IMR-90 (cell line): ENCODE data around the gene PLXDC1. TPM values are rescaled to one million over a fixed set of nuclear protein-coding genes. Genes with fewer than 3 reads are reported as not detected.

Experiments
- ATAC-seq: fragments of 200-7000 bp; cut with Tn5 transposase; 2 replicates; pipeline ENCODE4 v1.9.1; 2020; ENCODE audit warnings: low read depth, mild to moderate bottlenecking, moderate library complexity
- BruUV-seq: library from RNA; stranded (reverse); fragments of 400-500 nt; replicated peaks from 2 replicates; lab custom pipeline; 2021; lab: Mats Ljungman, UMichigan
- CTCF ChIA-PET: fragments of 300-600 bp; formaldehyde crosslinking; extraction: SDS; loops from one replicate; lab custom pipeline; 2021; ENCODE audit warnings: antibody characterized with exemption; lab: Yijun Ruan, JAX
- POLR2A ChIA-PET: fragments of 300-600 bp; sonication (Branson Sonifier 250); formaldehyde crosslinking; loops from one replicate; lab custom pipeline; 2022; ENCODE audit warnings: antibody characterized with exemption; ENCODE audit not compliant: unreplicated experiment; lab: Charles Lee
- DNase-seq: peaks from one replicate; pipeline ENCODE4 v3.0.0; 2013
- H2AFZ ChIP-seq: replicated peaks from 2 replicates; pipeline ENCODE3; 2013; ENCODE audit warnings: low read length, mild to moderate bottlenecking; ENCODE audit not compliant: poor library complexity
- H2AK5ac ChIP-seq: 2 replicates; pipeline ENCODE4 v1.6.1; 2013; ENCODE audit warnings: low read depth, low read length, inconsistent platforms
- H2AK9ac ChIP-seq: replicated peaks from 2 replicates; pipeline ENCODE3; 2013; ENCODE audit warnings: mild to moderate bottlenecking, low read depth, low read length, moderate library complexity; ENCODE audit not compliant: poor library complexity
- H2BK120ac ChIP-seq: 2 replicates; pipeline ENCODE4 v1.6.1; 2013; ENCODE audit warnings: low read depth, low read length, inconsistent platforms
- H2BK15ac ChIP-seq: 3 replicates; pipeline ENCODE4 v1.6.1; 2013; ENCODE audit warnings: low read depth, low read length, inconsistent platforms
- H2BK20ac ChIP-seq: 2 replicates; pipeline ENCODE4 v1.6.1; 2013; ENCODE audit warnings: low read depth, mild to moderate bottlenecking, inconsistent platforms, low read length, moderate library complexity
- H2BK5ac ChIP-seq: 2 replicates; pipeline ENCODE4 v1.6.1; 2013; ENCODE audit warnings: mild to moderate bottlenecking, low read depth, low read length, inconsistent platforms; ENCODE audit not compliant: poor library complexity, severe bottlenecking
- H3K14ac ChIP-seq: replicated peaks from 2 replicates; pipeline ENCODE4 v1.6.1; 2013; ENCODE audit warnings: low read depth, low read length, inconsistent platforms
- H3K18ac ChIP-seq: 2 replicates; pipeline ENCODE4 v1.6.1; 2013; ENCODE audit warnings: low read depth, low read length, control low read depth
- H3K23ac ChIP-seq: 2 replicates; pipeline ENCODE4 v1.6.1; 2013; ENCODE audit warnings: low read depth, low read length, inconsistent platforms
- H3K27ac ChIP-seq: 2 replicates; pipeline ENCODE4 v1.5.1; 2013; ENCODE audit warnings: mild to moderate bottlenecking, control low read depth, low read length; ENCODE audit not compliant: insufficient read depth
- H3K27me3 ChIP-seq: 2 replicates; pipeline ENCODE4 v1.6.1; 2013; ENCODE audit warnings: low read length; ENCODE audit not compliant: control insufficient read depth, insufficient read depth
- H3K36me3 ChIP-seq: 2 replicates; pipeline ENCODE4 v1.6.1; 2013; ENCODE audit warnings: low read length, mixed read lengths; ENCODE audit not compliant: control insufficient read depth, insufficient read depth
- H3K4ac ChIP-seq: 2 replicates; pipeline ENCODE4 v1.6.1; 2013; ENCODE audit warnings: low read depth, low read length, inconsistent platforms
- H3K4me1 ChIP-seq: 2 replicates; pipeline ENCODE4 v1.6.1; 2013; ENCODE audit warnings: low read length, mixed read lengths; ENCODE audit not compliant: control insufficient read depth, insufficient read depth
- H3K4me2 ChIP-seq: 2 replicates; pipeline ENCODE4 v1.6.1; 2013; ENCODE audit warnings: low read depth, mild to moderate bottlenecking, control low read depth, low read length, moderate library complexity
- H3K4me3 ChIP-seq: 2 replicates; pipeline ENCODE4 v1.5.1; 2013; ENCODE audit warnings: low read depth, mild to moderate bottlenecking, control low read depth, low read length, moderate library complexity; ENCODE audit not compliant: insufficient read depth
- H3K56ac ChIP-seq: 2 replicates; pipeline ENCODE4 v1.6.1; 2013; ENCODE audit warnings: low read length, inconsistent platforms; ENCODE audit not compliant: insufficient read depth; ENCODE audit errors: extremely low read depth
- H3K79me1 ChIP-seq, 2 experiments: 2 replicates each; pipeline ENCODE4 v1.6.1; 2013; ENCODE audit warnings: low read length in 2 of 2, inconsistent platforms in 1 of 2, low read depth in 1 of 2
- H3K9ac ChIP-seq: 2 replicates; pipeline ENCODE4 v1.6.1; 2013; ENCODE audit warnings: low read depth, low read length, control low read depth
- H3K9me1 ChIP-seq: 2 replicates; pipeline ENCODE4 v1.6.1; 2013; ENCODE audit warnings: low read length, inconsistent platforms; ENCODE audit not compliant: insufficient read depth
- H3K9me3 ChIP-seq: 2 replicates; pipeline ENCODE4 v1.6.1; 2013; ENCODE audit warnings: low read length; ENCODE audit not compliant: control insufficient read depth, insufficient read depth
- H4K20me1 ChIP-seq: 2 replicates; pipeline ENCODE4 v1.6.1; 2013; ENCODE audit warnings: low read length, inconsistent platforms; ENCODE audit not compliant: insufficient read depth
- H4K5ac ChIP-seq: 2 replicates; pipeline ENCODE4 v1.6.1; 2013; ENCODE audit warnings: mild to moderate bottlenecking, low read depth, low read length, control low read depth
- H4K8ac ChIP-seq, 2 experiments: 2 replicates each; pipeline ENCODE4 v1.6.1; 2013; ENCODE audit warnings: low read depth in 2 of 2, low read length in 2 of 2, control low read depth in 1 of 2, inconsistent platforms in 1 of 2
- H4K91ac ChIP-seq: 2 replicates; pipeline ENCODE4 v1.6.1; 2013; ENCODE audit warnings: low read depth, low read length, inconsistent platforms; ENCODE audit not compliant: insufficient read depth
- CEBPB ChIP-seq: IDR thresholded peaks from 2 replicates; pipeline ENCODE4 v1.6.1; 2012; ENCODE audit warnings: low read depth, low read length, improper control_type of control experiment
- CHD1 ChIP-seq: IDR thresholded peaks from 2 replicates; pipeline ENCODE4 v1.6.1; 2012; ENCODE audit warnings: low read depth, low read length, improper control_type of control experiment
- CTCF ChIP-seq: conservative IDR thresholded peaks from 2 replicates; pipeline ENCODE4 v1.5.1; 2012; ENCODE audit warnings: mild to moderate bottlenecking, low read depth, low read length, improper control_type of control experiment
- ELK1 ChIP-seq: fragments of 150-350 bp; IDR thresholded peaks from 2 replicates; pipeline ENCODE4 v1.6.1; 2016; ENCODE audit warnings: low read depth, mild to moderate bottlenecking, low read length, moderate library complexity, borderline replicate concordance
- MAFK ChIP-seq: IDR thresholded peaks from 2 replicates; pipeline ENCODE4 v1.6.1; 2012; ENCODE audit warnings: low read depth, low read length, improper control_type of control experiment
- MAZ ChIP-seq: IDR thresholded peaks from 2 replicates; pipeline ENCODE4 v1.6.1; 2012; ENCODE audit warnings: low read depth, mild to moderate bottlenecking, low read length, improper control_type of control experiment, moderate library complexity, borderline replicate concordance
- MXI1 ChIP-seq: IDR thresholded peaks from 2 replicates; pipeline ENCODE4 v1.6.1; 2012; ENCODE audit warnings: low read depth, mild to moderate bottlenecking, low read length, moderate library complexity, borderline replicate concordance
- NFE2L2 ChIP-seq: fragments of 150-350 bp; IDR thresholded peaks from 2 replicates; pipeline ENCODE4 v1.6.1; 2016; ENCODE audit warnings: low read depth, mild to moderate bottlenecking, low read length
- POLR2A ChIP-seq: IDR thresholded peaks from 2 replicates; pipeline ENCODE4 v1.6.1; 2012; ENCODE audit warnings: mild to moderate bottlenecking, low read depth, low read length
- RAD21 ChIP-seq: IDR thresholded peaks from 2 replicates; pipeline ENCODE4 v1.6.1; 2012; ENCODE audit warnings: low read length, improper control_type of control experiment
- RFX5 ChIP-seq: IDR thresholded peaks from 2 replicates; pipeline ENCODE4 v1.8.0; 2012; ENCODE audit warnings: low read depth, mild to moderate bottlenecking, low read length, moderate library complexity
- SMC3 ChIP-seq: fragments of 150-350 bp; IDR thresholded peaks from 2 replicates; pipeline ENCODE4 v1.6.1; 2016; ENCODE audit warnings: low read depth, mild to moderate bottlenecking, antibody characterized with exemption, low read length, moderate library complexity
- USF2 ChIP-seq: fragments of 150-350 bp; IDR thresholded peaks from 2 replicates; pipeline ENCODE4 v1.6.1; 2017; ENCODE audit warnings: mild to moderate bottlenecking, antibody characterized with exemption, low read length, low read depth
- WGBS, 2 experiments: methylation state at CpG; one replicate each; pipeline versions ENCODE4 v1.1.5 to v1.1.7; 2013; ENCODE audit warnings: missing lambda C conversion rate in 2 of 2; ENCODE audit not compliant: insufficient read length in 1 of 2; ENCODE audit errors: extremely low coverage in 2 of 2; 5-methylcytosine and 5-hydroxymethylcytosine counted together
- dilution Hi-C: fragments of 300-500 bp; cut with HindIII; formaldehyde crosslinking; loops from one replicate; pipeline ENCODE4 v1.14.3; 2018; ENCODE audit warnings: low sequenced_read_pairs; ENCODE audit not compliant: unreplicated experiment
- in situ Hi-C: fragments of 300-500 bp; cut with MboI; formaldehyde crosslinking; loops from 3 replicates; pipeline ENCODE4 v1.14.3; 2019; ENCODE audit warnings: low sequenced_read_pairs, inconsistent platforms, mixed read lengths
- intact Hi-C: fragments of 100-400 bp; cut with micrococcal nuclease; formaldehyde crosslinking; loops from 2 replicates; pipeline ENCODE4 v1.10.0; 2022
- polyA plus RNA-seq, 3 experiments: library from polyadenylated mRNA; depleted of rRNA; stranded (reverse); fragments of >200 nt; gene quantifications; 2 replicates each; pipeline ENCODE4 v1.2.3, GENCODE V29; 2012; ENCODE audit warnings: low replicate concordance in 1 of 3
- total RNA-seq: library from RNA; depleted of rRNA; stranded (reverse); fragments of >200 nt; gene quantifications from 2 replicates; pipeline ENCODE4 v1.2.3, GENCODE V29; 2012

The PLXDC1 gene
- total and polyA plus RNA-seq, 2 of the 4 experiments (the other 2 are of a cell fraction): under 0.01 to 0.50 TPM

- Histone ChIP-seq H3K4me1 (peaks cover 6% of the 10 kb centered on the region), H3K56ac (no peak overlapping the region), H2BK20ac (no peak overlapping the region), H4K91ac (no peak overlapping the region), H2BK15ac (no peak overlapping the region), H3K4me3 (no peak overlapping the region), H3K79me1 (no peaks in the 10 kb centered on the region), H4K5ac (no peak overlapping the region), H3K9me3 (no peaks in the 10 kb centered on the region), H3K36me3 (no peaks in the 10 kb centered on the region), H3K9ac (no peak overlapping the region), H2AK5ac (no peak overlapping the region), H3K27ac (no peak overlapping the region), H2AK9ac (peak overlapping the region; percentile 22), H2AFZ (no peak overlapping the region), H4K8ac (no peak overlapping the region), H3K4me2 (no peak overlapping the region), H3K4ac (no peak overlapping the region), H2BK120ac (no peak overlapping the region), H2BK5ac (no peak overlapping the region), H3K23ac (no peak overlapping the region), H3K9me1 (no peaks in the 10 kb centered on the region), H3K27me3 (peaks cover 29% of the 10 kb centered on the region), H3K14ac (no peak overlapping the region), H3K18ac (no peak overlapping the region), H4K20me1 (no peaks in the 10 kb centered on the region)
- WGBS, 2 experiments: 63% methylated on average over 3 of the region's 8 CpGs; no CpG with 5 or more reads in 1 of the 2 experiments
- intact Hi-C loops (loop anchor here (1.0 to 10.0 kb wide), 2 partner anchors 84 to 166 kb away; no protein-coding TSS in a partner anchor), in situ Hi-C loops (no loop called here), dilution Hi-C loops (no loop called here)
- TF ChIP-seq CEBPB: no peak
- TF ChIP-seq RFX5: no peak
- no peak for TF ChIP-seq ELK1
- TF ChIP-seq CTCF: peak; percentile 82
- no peak for TF ChIP-seq NFE2L2
- no peak; the same call in 1 of the 2 replicates for TF ChIP-seq MAZ
- no peak for TF ChIP-seq USF2
- no peak for TF ChIP-seq POLR2A
- TF ChIP-seq RAD21: peak; percentile 78
- TF ChIP-seq MAFK: no peak
- TF ChIP-seq SMC3: peak; percentile 80
- TF ChIP-seq MXI1: no peak
- TF ChIP-seq CHD1: no peak
- BruUV-seq: no TSS peak
- peak; percentile 93 for ATAC-seq
- ChIA-PET CTCF (interaction anchor here (1.5 kb wide), 1 partner anchor 84 kb away, joined by 5 read pairs; no protein-coding TSS in a partner anchor), POLR2A (no interaction called here)
- peak; percentile 54 for DNase-seq
These were observed 82.2 kb downstream of the PLXDC1 start for GRCh38 chr17:39069114-39069756.
